ENCODE measurements around the gene SBF2.

Gene SBF2

DNA sequence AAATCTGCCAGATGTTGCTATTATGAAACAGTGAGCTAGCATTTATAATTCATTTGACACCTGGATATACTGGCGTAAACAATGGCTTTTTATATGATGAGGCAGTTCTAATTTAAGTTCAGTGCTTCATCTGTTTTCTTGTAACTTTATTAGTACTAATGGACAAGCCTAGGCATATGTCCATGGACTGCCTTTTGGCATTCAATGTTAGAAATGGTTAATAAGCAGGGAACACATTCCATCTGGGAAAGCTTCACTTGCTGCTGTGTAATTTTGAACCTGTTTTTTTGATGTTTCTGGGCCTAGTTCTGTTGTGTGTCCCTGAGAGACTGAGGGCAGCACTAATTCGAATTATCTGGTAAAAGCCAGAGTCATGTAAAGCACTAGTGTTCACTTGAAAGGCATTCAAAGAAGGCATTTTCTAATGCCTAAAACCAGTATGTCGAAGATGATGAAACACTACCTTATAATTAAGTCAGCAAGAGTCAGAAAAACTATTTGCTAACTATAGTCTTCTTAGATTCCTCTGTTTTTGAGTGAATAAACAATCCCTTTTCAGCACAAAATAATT lies 491.6 kb downstream of the SBF2 start:
- no peak for TF ChIP-seq GATA3 (IDR thresholded peaks at IDR 0.05; ENCODE audit: low read depth, low read length)
- TF ChIP-seq GATA2 (IDR thresholded peaks at IDR 0.05; ENCODE audit: low read depth, low read length) = no peak

- TF ChIP-seq GATA3 (IDR thresholded peaks at IDR 0.05; ENCODE audit: low read depth, low read length) (no peak), GATA2 (IDR thresholded peaks at IDR 0.05; ENCODE audit: low read depth, low read length) (no peak)
Observed at GRCh38 chr11:9799886-9800285, 494.1 kb downstream of the SBF2 start.

GRCh38 chr11:9797300-9797699 lies 496.7 kb downstream of the SBF2 start:
- no peak for TF ChIP-seq GATA2 (IDR thresholded peaks at IDR 0.05; ENCODE audit: low read depth, low read length)

DNA sequence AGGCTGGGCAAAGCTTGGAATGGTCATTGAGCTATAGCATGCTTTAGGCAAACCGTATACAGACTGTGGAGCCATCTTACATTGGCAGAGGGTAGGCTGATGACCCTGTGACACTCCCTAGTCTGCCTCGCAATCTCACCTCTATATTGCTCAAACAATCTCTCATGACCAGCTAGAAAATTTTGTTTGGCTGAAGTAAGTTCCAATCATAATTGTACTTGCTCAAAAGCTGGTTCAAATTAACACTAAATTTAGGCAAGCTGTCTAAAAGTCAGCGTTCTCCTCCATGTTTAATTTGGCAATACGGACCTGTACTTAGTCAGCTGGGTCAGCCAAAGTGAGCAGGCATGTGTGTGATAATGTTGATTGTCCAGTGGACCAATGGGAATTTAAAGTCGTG lies 497.2 kb downstream of the SBF2 start:
- TF ChIP-seq GATA3 (IDR thresholded peaks at IDR 0.05; ENCODE audit: low read depth, low read length) = no peak
- no peak for TF ChIP-seq GATA2 (IDR thresholded peaks at IDR 0.05; ENCODE audit: low read depth, low read length)

DNA sequence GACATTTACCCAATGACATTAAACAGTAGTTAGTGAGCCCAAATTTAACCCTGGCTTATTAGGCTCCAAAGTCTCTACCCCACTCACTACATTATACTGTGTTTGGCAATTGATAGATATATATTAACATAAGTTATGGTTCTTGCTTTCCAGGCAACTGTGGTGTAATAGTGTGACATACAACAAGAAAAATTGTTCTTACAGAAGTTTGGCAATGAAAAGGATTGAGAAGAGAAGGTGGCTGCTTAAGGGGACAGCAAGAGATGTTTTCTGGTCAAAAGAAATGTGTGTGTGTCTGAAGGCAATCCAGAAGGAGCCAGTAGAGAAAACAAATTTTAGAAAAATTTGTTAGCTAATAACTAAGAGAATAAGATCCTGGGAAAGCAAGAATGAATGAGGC lies 497.8 kb downstream of the SBF2 start:
- TF ChIP-seq GATA3 (IDR thresholded peaks at IDR 0.05; ENCODE audit: low read depth, low read length) = no peak
- TF ChIP-seq GATA2 (IDR thresholded peaks at IDR 0.05; ENCODE audit: low read depth, low read length) = no peak

DNA sequence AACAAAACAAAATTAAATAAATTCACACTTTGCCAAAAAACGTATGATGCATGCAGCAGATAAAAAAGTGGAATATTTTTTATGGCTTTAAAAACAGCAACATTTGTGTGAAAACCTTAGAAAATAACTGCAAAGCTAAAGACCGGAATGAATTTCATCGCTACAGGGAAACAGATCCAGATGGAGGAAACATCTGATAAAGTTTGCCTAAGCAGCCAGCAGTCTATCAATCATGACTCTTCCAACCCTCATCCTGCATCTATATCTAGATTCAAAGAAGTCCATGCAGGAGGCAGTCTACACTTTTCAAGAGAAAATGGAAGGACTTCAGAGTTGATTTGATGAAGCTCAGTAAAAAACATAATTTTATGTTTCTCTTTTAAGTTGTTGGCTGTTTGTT lies 503.3 kb downstream of the SBF2 start:
- TF ChIP-seq GATA3 (IDR thresholded peaks at IDR 0.05; ENCODE audit: low read depth, low read length) (no peak), GATA2 (IDR thresholded peaks at IDR 0.05; ENCODE audit: low read depth, low read length) (no peak)

DNA sequence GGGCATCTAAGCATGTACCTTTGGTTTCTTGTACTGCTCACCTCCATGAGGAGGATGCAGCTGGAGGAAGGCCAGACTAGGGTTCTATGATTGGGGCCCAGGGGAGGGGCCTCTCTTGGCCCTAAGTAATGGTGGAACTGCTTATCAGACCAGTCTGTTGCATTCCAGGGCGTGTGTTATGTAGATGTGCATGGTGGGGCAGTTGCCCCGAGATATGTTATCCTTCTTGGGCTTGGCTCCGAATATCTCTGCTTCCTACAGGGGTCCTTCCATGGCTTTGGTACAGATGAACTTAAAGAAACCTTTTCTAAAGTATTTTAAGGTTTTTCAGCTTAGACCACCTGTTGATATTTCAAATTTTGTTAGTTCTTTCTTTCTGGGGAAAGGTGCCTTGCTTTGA lies 504.1 kb downstream of the SBF2 start:
- TF ChIP-seq GATA2 (IDR thresholded peaks at IDR 0.05; ENCODE audit: low read depth, low read length) (no peak), GATA3 (IDR thresholded peaks at IDR 0.05; ENCODE audit: low read depth, low read length) (no peak)

GRCh38 chr11:9787981-9788521 lies 506.0 kb downstream of the SBF2 start:
- no peak for TF ChIP-seq GATA3 (IDR thresholded peaks at IDR 0.05; ENCODE audit: low read depth, low read length)
- no peak for TF ChIP-seq GATA2 (IDR thresholded peaks at IDR 0.05; ENCODE audit: low read depth, low read length)

DNA sequence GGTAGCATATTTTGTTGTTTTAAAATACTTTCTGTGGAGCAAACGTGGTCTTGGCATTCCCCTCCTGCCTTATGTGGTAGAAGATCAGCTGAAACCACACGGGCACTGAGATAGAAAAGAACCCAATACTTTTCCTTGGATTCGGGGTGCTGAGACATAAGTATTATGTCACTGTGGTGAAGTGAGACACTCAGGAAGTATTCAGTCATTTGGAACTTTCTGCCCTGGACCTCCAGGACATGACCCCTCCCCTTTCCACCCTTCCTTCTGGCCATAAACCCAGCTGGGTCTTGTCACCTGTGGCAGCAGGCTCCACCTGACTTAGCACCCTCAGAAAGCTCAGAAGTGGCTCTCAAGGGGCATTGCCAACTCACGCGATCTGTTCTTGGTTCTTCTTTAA lies 506.8 kb downstream of the SBF2 start:
- TF ChIP-seq GATA3 (IDR thresholded peaks at IDR 0.05; ENCODE audit: low read depth, low read length) = no peak
- no peak for TF ChIP-seq GATA2 (IDR thresholded peaks at IDR 0.05; ENCODE audit: low read depth, low read length)

GRCh38 chr11:9784602-9785315 lies 509.3 kb downstream of the SBF2 start:
- no peak for TF ChIP-seq GATA3 (IDR thresholded peaks at IDR 0.05; ENCODE audit: low read depth, low read length)
- no peak for TF ChIP-seq GATA2 (IDR thresholded peaks at IDR 0.05; ENCODE audit: low read depth, low read length)

DNA sequence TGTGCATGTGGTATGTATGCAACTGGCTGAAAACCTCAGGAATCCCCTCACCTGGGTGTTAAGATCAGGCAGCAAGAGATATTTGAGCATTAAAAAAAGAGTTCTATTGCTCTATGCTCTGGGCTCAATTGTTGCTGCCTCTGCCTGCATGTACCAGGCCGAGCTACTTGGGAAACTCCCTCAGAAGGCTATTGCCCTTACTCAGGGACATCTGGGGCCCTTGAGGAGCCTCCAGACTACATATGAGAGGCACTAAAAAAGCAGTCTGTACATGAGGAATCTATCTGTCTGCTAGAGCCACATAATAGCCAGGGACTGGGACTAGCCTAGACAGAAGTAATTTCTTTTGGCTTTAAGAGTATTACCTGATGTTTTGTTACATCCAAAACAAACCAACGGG lies 510.0 kb downstream of the SBF2 start:
- no peak for TF ChIP-seq GATA3 (IDR thresholded peaks at IDR 0.05; ENCODE audit: low read depth, low read length)

- TF ChIP-seq GATA3 (IDR thresholded peaks at IDR 0.05; ENCODE audit: low read depth, low read length) = no peak
- no peak for TF ChIP-seq GATA2 (IDR thresholded peaks at IDR 0.05; ENCODE audit: low read depth, low read length)
Observed at GRCh38 chr11:9780929-9781328, 513.1 kb downstream of the SBF2 start.

DNA sequence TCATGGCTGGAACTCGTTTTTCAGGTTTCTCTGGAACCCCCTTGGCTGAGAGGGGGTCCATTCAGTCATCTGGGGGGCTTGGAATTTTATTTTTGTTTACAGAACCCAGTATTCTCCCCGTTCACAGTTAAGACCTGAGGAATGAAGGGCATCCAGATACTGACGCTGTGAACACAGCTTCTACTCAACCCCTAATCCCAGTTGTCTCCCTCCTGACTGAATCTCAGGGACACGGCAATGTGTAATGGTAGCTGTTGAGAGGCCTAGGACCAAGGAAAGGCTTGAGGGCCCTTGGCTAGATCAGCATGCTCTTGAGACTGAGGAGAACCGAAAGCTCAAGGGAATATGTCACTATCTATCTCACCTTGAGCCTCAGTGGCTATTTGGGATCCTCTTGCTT lies 516.5 kb downstream of the SBF2 start:
- TF ChIP-seq GATA2 (IDR thresholded peaks at IDR 0.05; ENCODE audit: low read depth, low read length) (no peak), GATA3 (IDR thresholded peaks at IDR 0.05; ENCODE audit: low read depth, low read length) (no peak)

DNA sequence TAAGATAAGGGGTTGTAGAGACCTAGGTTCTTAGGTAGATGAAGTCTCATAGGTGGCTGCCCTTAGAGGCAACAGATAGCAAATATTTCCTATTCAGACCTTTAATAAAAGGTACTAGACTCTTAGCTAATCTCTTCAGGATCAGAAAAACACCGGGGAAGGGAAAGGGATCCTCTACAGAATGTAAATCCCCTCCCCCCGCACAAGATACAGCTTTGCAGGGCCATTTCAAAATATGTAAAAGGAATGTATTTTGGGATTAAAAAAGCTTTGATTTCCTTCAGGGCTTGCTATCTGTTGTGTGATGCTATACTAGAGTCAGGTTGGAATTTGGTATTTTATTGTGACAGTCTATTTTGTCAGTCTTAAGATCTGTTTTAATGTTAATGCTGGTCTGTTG lies 517.0 kb downstream of the SBF2 start:
- TF ChIP-seq GATA3 (IDR thresholded peaks at IDR 0.05; ENCODE audit: low read depth, low read length) (no peak), GATA2 (IDR thresholded peaks at IDR 0.05; ENCODE audit: low read depth, low read length) (no peak)

DNA sequence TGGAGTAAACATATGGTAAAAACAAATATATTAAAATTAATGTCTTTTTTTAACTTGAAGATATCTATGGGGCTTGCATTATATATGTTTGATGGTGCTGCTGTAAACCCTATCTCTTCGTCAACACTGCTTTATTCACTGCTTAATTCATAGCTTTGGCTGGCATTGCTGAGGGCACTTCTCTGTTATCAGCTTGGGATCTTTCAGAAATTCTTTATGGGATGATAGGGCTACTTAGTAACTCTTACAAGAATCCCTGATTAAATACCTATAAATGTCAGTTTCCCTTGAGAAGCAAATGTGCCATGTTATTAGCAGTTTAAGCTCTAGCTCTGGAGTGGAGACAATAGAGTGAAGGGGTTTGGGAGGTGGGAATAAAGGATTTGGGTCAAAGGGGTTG lies 517.8 kb downstream of the SBF2 start:
- TF ChIP-seq GATA2 (IDR thresholded peaks at IDR 0.05; ENCODE audit: low read depth, low read length) = no peak
- TF ChIP-seq GATA3 (IDR thresholded peaks at IDR 0.05; ENCODE audit: low read depth, low read length) = no peak

All from SH-SY5Y (cell line).